Measurements from ENCODE around the gene PHRF1. TPM values are rescaled to one million over a fixed set of nuclear protein-coding genes. Genes with fewer than 3 reads are reported as not detected.

The PHRF1 gene
- total RNA-seq, 1 experiment from 2014 or later = 48.9 TPM

GRCh38 chr11:656866-657265, 80.6 kb downstream of the PHRF1 start:
- H3K23me2 ChIP-seq (ENCODE audit: insufficient read length, low read depth, low read length, poor library complexity, severe bottlenecking) = no peaks in the 10 kb centered on the region
- H3K4me2 ChIP-seq (ENCODE audit: insufficient read depth, insufficient read length, low read length) = no peak overlapping the region
- H4K5ac ChIP-seq (ENCODE audit: insufficient read length, low read depth, low read length) = no peak overlapping the region
- Mint-ChIP-seq H3K4me3 (no peak overlapping the region), H3K36me3 (ENCODE audit: insufficient read depth in 1 of 3, low read depth in 3 of 3) (peaks cover 10 to 49% (median 20%) of the 10 kb centered on the region in 3 experiments; a peak in 6 of 7 replicates), H3K27ac (no peak overlapping the region), H3K4me1 (no peaks in the 10 kb centered on the region), H3K9me3 (no peaks in the 10 kb centered on the region), H3K27me3 (ENCODE audit: low read depth) (no peaks in the 10 kb centered on the region)
- no peak overlapping the region for H2BK20ac ChIP-seq (ENCODE audit: low read depth, low read length, poor library complexity, severe bottlenecking)
- no peak overlapping the region for H2AFZ ChIP-seq (ENCODE audit: low read length)
- no peak overlapping the region for H3K23ac ChIP-seq (ENCODE audit: insufficient read length, low read depth, low read length)
- H3K9ac ChIP-seq (ENCODE audit: extremely low read depth, insufficient read length, low read length) = no peak overlapping the region
- WGBS (ENCODE audit: extremely low coverage, insufficient read length, low lambda C conversion rate) = no CpG with 5 or more reads among the region's 7 CpGs
- no peak for DNase-seq
- H4K8ac ChIP-seq (replicated peaks; ENCODE audit: insufficient read length, low read depth, low read length) = no peak overlapping the region
- H3K79me2 ChIP-seq (ENCODE audit: insufficient read depth, low read length) = no peaks in the 10 kb centered on the region
- H2BK5ac ChIP-seq (ENCODE audit: insufficient read length, low read length) = no peak overlapping the region
- H2BK15ac ChIP-seq (ENCODE audit: low read depth, low read length) = no peak overlapping the region
- no peaks in the 10 kb centered on the region for H3K9me3 ChIP-seq (ENCODE audit: control insufficient read depth, low read depth, low read length)
- no peak overlapping the region for H3K4ac ChIP-seq (ENCODE audit: low read depth, low read length)
- H3K27me3 ChIP-seq (ENCODE audit: insufficient read depth, low read length) = no peaks in the 10 kb centered on the region
- H4K20me1 ChIP-seq (ENCODE audit: control insufficient read depth, insufficient read depth, insufficient read length) = no peaks in the 10 kb centered on the region
- no peak overlapping the region for H3T11ph ChIP-seq (ENCODE audit: low read length)
- H3K18ac ChIP-seq (ENCODE audit: insufficient read length, low read depth, low read length) = no peak overlapping the region
- no peak overlapping the region for H2BK120ac ChIP-seq (ENCODE audit: low read depth, low read length, poor library complexity, severe bottlenecking)
- no peak overlapping the region for H4K91ac ChIP-seq (ENCODE audit: insufficient read length, low read depth, low read length)
- H2BK12ac ChIP-seq (ENCODE audit: insufficient read length, low read depth, low read length) = no peak overlapping the region
- H2AK5ac ChIP-seq (ENCODE audit: insufficient read length, low read length) = no peak overlapping the region
- H3K27ac ChIP-seq (ENCODE audit: insufficient read length, low read depth, low read length) = no peak overlapping the region
- H3K14ac ChIP-seq (ENCODE audit: insufficient read depth, low read length) = no peak overlapping the region
- no peak overlapping the region for H3K56ac ChIP-seq (ENCODE audit: insufficient read length, low read depth, low read length)
- no peaks in the 10 kb centered on the region for H3K4me1 ChIP-seq (ENCODE audit: insufficient read depth, low read length)
- TF ChIP-seq CTCF (conservative IDR thresholded peaks at IDR 0.05) = no peak
- H3K79me1 ChIP-seq (ENCODE audit: insufficient read depth, low read depth, low read length, poor library complexity, severe bottlenecking) = no peaks in the 10 kb centered on the region
